CD4-positive, alpha-beta memory T cell (primary cell): ENCODE measurements around the gene CWC27. TPM values are rescaled to one million over a fixed set of nuclear protein-coding genes. Genes with fewer than 3 reads are reported as not detected.

Experiments
- CTCF ChIA-PET: fragments of 350-600 bp; sonication (Branson Sonifier 250); formaldehyde crosslinking; loops from one replicate; lab custom pipeline; 2021; ENCODE audit warnings: inconsistent platforms; ENCODE audit not compliant: partially characterized antibody; lab: Charles Lee
- POLR2A ChIA-PET: fragments of 350-600 bp; sonication (Branson Sonifier 250); formaldehyde crosslinking; loops from one replicate; lab custom pipeline; 2021; ENCODE audit not compliant: partially characterized antibody; lab: Charles Lee
- DNase-seq, 5 donors: peaks; one replicate each; pipeline versions ENCODE4 v3.0.0 to v3.0.0-alpha.2; 2020 to 2022; ENCODE audit warnings: mixed read lengths in 1 of 5
- H3K27ac ChIP-seq: one replicate; pipeline ENCODE4 v1.7.0; 2013; ENCODE audit warnings: low read depth, low read length
- H3K27me3 ChIP-seq: 2 replicates; pipeline ENCODE4 v1.7.0; 2013; ENCODE audit warnings: mild to moderate bottlenecking, low read length, moderate library complexity; ENCODE audit not compliant: insufficient read depth
- H3K36me3 ChIP-seq: 2 replicates; pipeline ENCODE4 v1.7.0; 2013; ENCODE audit warnings: mild to moderate bottlenecking, low read length, moderate library complexity; ENCODE audit not compliant: insufficient read depth
- H3K4me1 ChIP-seq: 2 replicates; pipeline ENCODE4 v1.7.0; 2013; ENCODE audit warnings: mild to moderate bottlenecking, low read length, moderate library complexity; ENCODE audit not compliant: insufficient read depth
- H3K4me3 ChIP-seq, 2 donors: one replicate each; pipeline ENCODE4 v1.7.0; 2013; ENCODE audit warnings: low read length in 2 of 2, mild to moderate bottlenecking in 1 of 2
- H3K9me3 ChIP-seq, 2 donors: one replicate each; pipeline ENCODE4 v1.7.0; 2013; ENCODE audit warnings: low read length in 2 of 2, control low read depth in 1 of 2; ENCODE audit not compliant: control insufficient read depth in 1 of 2
- H3K27ac Mint-ChIP-seq, 7 donors: one replicate each; pipeline ENCODE4 v1.8.0; 2020 to 2021; ENCODE audit warnings: mixed read lengths in 7 of 7, mild to moderate bottlenecking in 6 of 7, inconsistent platforms in 3 of 7, moderate library complexity in 3 of 7
- H3K27me3 Mint-ChIP-seq, 2 donors: one replicate each; pipeline ENCODE4 v1.8.0; 2020 to 2021; ENCODE audit warnings: mixed read lengths in 2 of 2
- H3K36me3 Mint-ChIP-seq, 2 donors: one replicate each; pipeline ENCODE4 v1.8.0; 2020 to 2021; ENCODE audit warnings: mixed read lengths in 2 of 2, inconsistent platforms in 1 of 2, mild to moderate bottlenecking in 1 of 2
- H3K4me1 Mint-ChIP-seq, 4 donors: one replicate each; pipeline ENCODE4 v1.8.0; 2020 to 2021; ENCODE audit warnings: mixed read lengths in 4 of 4, mild to moderate bottlenecking in 1 of 4
- H3K4me3 Mint-ChIP-seq, 8 donors: one replicate each; pipeline ENCODE4 v1.8.0; 2020 to 2021; ENCODE audit warnings: mixed read lengths in 8 of 8, mild to moderate bottlenecking in 7 of 8, moderate library complexity in 6 of 8, inconsistent platforms in 3 of 8
- H3K9me3 Mint-ChIP-seq, 8 donors: one replicate each; pipeline ENCODE4 v1.8.0; 2020 to 2021; ENCODE audit warnings: mixed read lengths in 8 of 8, mild to moderate bottlenecking in 5 of 8, inconsistent platforms in 3 of 8, moderate library complexity in 1 of 8
- intact Hi-C: fragments of 100-400 bp; cut with micrococcal nuclease; formaldehyde crosslinking; loops from one replicate; pipeline ENCODE4 v1.15.1; 2023
- polyA plus RNA-seq, 2 donors: library from polyadenylated mRNA; unstranded; fragments of 300-500 nt; fragmentation: Illumina TruSeq; gene quantifications; one replicate each; pipeline ENCODE4 v1.2.3, GENCODE V29; 2021
- total RNA-seq, 2 experiments: library from RNA; stranded (reverse); gene quantifications; one replicate each; pipeline ENCODE4 v1.2.3, GENCODE V29; 2021

Gene CWC27, protein sequence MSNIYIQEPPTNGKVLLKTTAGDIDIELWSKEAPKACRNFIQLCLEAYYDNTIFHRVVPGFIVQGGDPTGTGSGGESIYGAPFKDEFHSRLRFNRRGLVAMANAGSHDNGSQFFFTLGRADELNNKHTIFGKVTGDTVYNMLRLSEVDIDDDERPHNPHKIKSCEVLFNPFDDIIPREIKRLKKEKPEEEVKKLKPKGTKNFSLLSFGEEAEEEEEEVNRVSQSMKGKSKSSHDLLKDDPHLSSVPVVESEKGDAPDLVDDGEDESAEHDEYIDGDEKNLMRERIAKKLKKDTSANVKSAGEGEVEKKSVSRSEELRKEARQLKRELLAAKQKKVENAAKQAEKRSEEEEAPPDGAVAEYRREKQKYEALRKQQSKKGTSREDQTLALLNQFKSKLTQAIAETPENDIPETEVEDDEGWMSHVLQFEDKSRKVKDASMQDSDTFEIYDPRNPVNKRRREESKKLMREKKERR
- total RNA-seq: 10 to 100 TPM; 16.8 to 17.8 TPM
- polyA plus RNA-seq: 10 to 100 TPM; 28.1 to 37.7 TPM

DNA sequence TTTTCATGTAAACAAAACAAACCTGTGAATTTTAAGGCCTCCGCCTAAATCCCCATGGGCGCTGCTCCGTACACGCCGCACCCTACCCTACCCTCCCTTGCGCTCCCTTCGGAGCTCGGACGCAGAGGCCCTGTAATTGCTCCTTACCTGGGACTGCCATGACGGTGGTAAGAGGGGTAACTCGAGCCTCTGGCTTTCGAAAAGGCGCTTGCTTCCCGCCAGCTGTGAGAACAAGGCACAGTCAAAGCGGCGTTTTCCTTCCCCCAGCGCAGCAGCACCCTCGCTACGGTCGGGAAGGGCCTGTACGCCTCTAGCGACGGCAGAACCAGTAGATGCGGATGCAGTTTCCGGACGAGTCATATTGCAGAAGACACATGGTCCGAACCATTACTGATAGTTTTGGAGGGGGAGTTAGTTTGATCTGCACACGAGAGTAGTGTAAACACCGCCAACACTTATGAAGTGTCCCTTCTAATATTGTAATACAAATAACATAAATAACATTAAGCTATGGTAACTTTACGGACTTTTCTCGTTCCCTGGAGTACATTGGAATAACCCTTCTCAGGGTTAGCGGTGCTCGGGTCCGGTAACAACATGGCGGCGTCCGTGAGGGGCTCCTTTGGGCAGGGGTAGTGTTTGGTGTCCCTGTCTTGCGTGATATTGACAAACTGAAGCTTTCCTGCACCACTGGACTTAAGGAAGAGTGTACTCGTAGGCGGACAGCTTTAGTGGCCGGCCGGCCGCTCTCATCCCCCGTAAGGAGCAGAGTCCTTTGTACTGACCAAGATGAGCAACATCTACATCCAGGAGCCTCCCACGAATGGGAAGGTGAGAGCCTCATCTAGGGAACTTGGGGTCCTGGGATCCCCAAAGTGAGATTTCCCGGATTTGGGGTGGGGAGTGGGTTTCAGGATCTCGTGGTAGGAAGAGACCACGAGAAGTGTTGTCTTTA, at the start of gene CWC27, which contains the start of gene SREK1IP1:
CWC27 (plus strand) TSS at position 573 of the 955 bp plus-strand sequence; CDS start at position 790, 217 bp downstream.
SREK1IP1 (minus strand) TSS at position 334 of the 955 bp plus-strand sequence; CDS start at position 160, 174 bp downstream.
- CTCF ChIA-PET: interaction anchor here (0.9 to 3.1 kb wide), 4 partner anchors 9 to 795 kb away, joined by 3 to 14 read pairs (median 4); partner anchors contain the start of gene PPWD1
- intact Hi-C loops: loop anchor here (1.0 to 2.0 kb wide), 6 partner anchors 268 to 1376 kb away; partner anchors contain the start of genes CENPK, PPWD1, SHLD3 and SREK1
- H3K27me3 Mint-ChIP-seq: no peaks in the 10 kb centered on the region

DNA sequence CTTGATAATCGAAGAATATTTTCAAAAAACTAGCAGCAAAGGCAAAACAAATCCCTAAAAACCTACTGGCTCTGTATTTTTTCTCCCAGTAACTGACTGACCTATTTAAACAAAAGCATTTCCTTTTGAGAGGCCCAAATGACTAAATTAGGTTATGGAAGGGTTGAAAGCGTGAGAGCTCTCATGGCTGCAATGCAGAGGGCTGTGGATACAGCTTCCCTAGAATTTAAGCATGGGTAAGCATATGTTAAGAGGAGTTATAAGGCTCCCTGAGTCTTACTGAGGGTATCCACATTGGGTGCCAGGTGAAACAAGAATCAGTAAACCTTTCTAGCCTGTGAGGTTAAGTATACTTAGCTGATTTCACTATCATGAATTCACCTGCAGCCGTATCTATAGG, 46.1 kb upstream of the CWC27 start:
- Histone ChIP-seq H3K27me3 (no peaks in the 10 kb centered on the region), H3K36me3 (no peaks in the 10 kb centered on the region), H3K9me3 (no peaks in the 10 kb centered on the region), H3K4me3 (no peak overlapping the region), H3K4me1 (no peaks in the 10 kb centered on the region), H3K27ac (no peak overlapping the region)
- Mint-ChIP-seq H3K27ac (no peak overlapping the region), H3K9me3 (peaks cover 0 to 3% (median 0%) of the 10 kb centered on the region in 8 donors), H3K4me1 (no peaks in the 10 kb centered on the region), H3K27me3 (no peaks in the 10 kb centered on the region), H3K36me3 (peaks cover 35 to 44% of the 10 kb centered on the region in 2 donors), H3K4me3 (no peak overlapping the region)
- CTCF ChIA-PET: no interaction called here
- POLR2A ChIA-PET: no interaction called here
- no peak for DNase-seq
- intact Hi-C loops: no loop called here

More for the DNA sequence above, at the start of gene CWC27, which contains the start of gene SREK1IP1:
- peak within 1 kb of the TSS; percentile 95 to 100 (median 98) for H3K27ac Mint-ChIP-seq
- H3K9me3 Mint-ChIP-seq: no peaks in the 10 kb centered on the region
- Histone ChIP-seq H3K27ac (peak within 1 kb of the TSS; percentile 86), H3K4me3 (peak within 1 kb of the TSS; percentile 83 to 94), H3K4me1 (peaks cover 47% of the 10 kb centered on the region), H3K9me3 (no peaks in the 10 kb centered on the region), H3K27me3 (no peaks in the 10 kb centered on the region), H3K36me3 (no peaks in the 10 kb centered on the region)
- H3K4me3 Mint-ChIP-seq: peak within 1 kb of the TSS; percentile 98 to 100 (median 100)
- peaks cover 5 to 21% of the 10 kb centered on the region in 2 donors for H3K36me3 Mint-ChIP-seq
- peaks cover 49 to 82% (median 57%) of the 10 kb centered on the region in 4 donors for H3K4me1 Mint-ChIP-seq
- DNase-seq: peak; percentile 85 to 88 (median 85)
- POLR2A ChIA-PET: interaction anchor here (0.7 to 2.0 kb wide), 9 partner anchors 10 to 855 kb away, joined by 3 to 16 read pairs (median 4); partner anchors contain the start of genes ADAMTS6, CENPK, PPWD1 and TRIM23

GRCh38 chr5:64727150-64727549, 41.6 kb upstream of the CWC27 start:
- no peak overlapping the region for H3K4me3 ChIP-seq
- ChIA-PET CTCF (no interaction called here), POLR2A (no interaction called here)
- no peaks in the 10 kb centered on the region for H3K9me3 ChIP-seq
- H3K9me3 Mint-ChIP-seq: no peaks in the 10 kb centered on the region
- H3K27ac Mint-ChIP-seq: no peak overlapping the region
- no peak overlapping the region for H3K27ac ChIP-seq
- H3K4me1 ChIP-seq: no peaks in the 10 kb centered on the region
- H3K4me3 Mint-ChIP-seq: no peak overlapping the region
- H3K27me3 ChIP-seq: no peaks in the 10 kb centered on the region
- H3K36me3 ChIP-seq: no peaks in the 10 kb centered on the region
- H3K36me3 Mint-ChIP-seq: peaks cover 41 to 65% of the 10 kb centered on the region in 2 donors
- no peak for DNase-seq
- peaks cover 8 to 19% (median 11%) of the 10 kb centered on the region in 4 donors for H3K4me1 Mint-ChIP-seq
- no peaks in the 10 kb centered on the region for H3K27me3 Mint-ChIP-seq
- intact Hi-C loops: no loop called here

GRCh38 chr5:64742411-64742810, 26.3 kb upstream of the CWC27 start:
- Histone ChIP-seq H3K27me3 (no peaks in the 10 kb centered on the region), H3K9me3 (no peaks in the 10 kb centered on the region), H3K36me3 (peaks cover 9% of the 10 kb centered on the region), H3K4me3 (no peak overlapping the region), H3K4me1 (no peaks in the 10 kb centered on the region), H3K27ac (no peak overlapping the region)
- DNase-seq: no peak
- intact Hi-C loops: no loop called here
- POLR2A ChIA-PET: no interaction called here
- no peak overlapping the region for H3K27ac Mint-ChIP-seq
- H3K9me3 Mint-ChIP-seq: no peaks in the 10 kb centered on the region
- CTCF ChIA-PET: no interaction called here
- peaks cover 2 to 7% (median 4%) of the 10 kb centered on the region in 4 donors for H3K4me1 Mint-ChIP-seq
- no peaks in the 10 kb centered on the region for H3K27me3 Mint-ChIP-seq
- peaks cover 27 to 30% of the 10 kb centered on the region in 2 donors for H3K36me3 Mint-ChIP-seq
- no peak overlapping the region for H3K4me3 Mint-ChIP-seq

GRCh38 chr5:64742821-64743220, 25.9 kb upstream of the CWC27 start:
- H3K36me3 Mint-ChIP-seq: peaks cover 24 to 26% of the 10 kb centered on the region in 2 donors

GRCh38 chr5:64744914-64745313, 23.8 kb upstream of the CWC27 start:
- Histone ChIP-seq H3K9me3 (no peaks in the 10 kb centered on the region), H3K27me3 (no peaks in the 10 kb centered on the region), H3K36me3 (peaks cover 8% of the 10 kb centered on the region), H3K27ac (no peak overlapping the region), H3K4me3 (no peak overlapping the region), H3K4me1 (no peaks in the 10 kb centered on the region)
- Mint-ChIP-seq H3K9me3 (no peaks in the 10 kb centered on the region), H3K27me3 (no peaks in the 10 kb centered on the region), H3K4me3 (no peak overlapping the region), H3K27ac (peak overlapping the region in 1 of 7 donors; percentile 43), H3K4me1 (peaks cover 1 to 3% (median 2%) of the 10 kb centered on the region in 4 donors), H3K36me3 (peaks cover 10 to 12% of the 10 kb centered on the region in 2 donors)
- CTCF ChIA-PET: interaction anchor here (1.1 to 1.6 kb wide), 2 partner anchors 39 to 109 kb away, joined by 3 read pairs; no protein-coding TSS in a partner anchor
- intact Hi-C loops: no loop called here
- POLR2A ChIA-PET: no interaction called here
- no peak for DNase-seq

More at GRCh38 chr5:64742821-64743220, 25.9 kb upstream of the CWC27 start:
- Mint-ChIP-seq H3K27me3 (no peaks in the 10 kb centered on the region), H3K4me1 (peaks cover under 1 to 4% (median 3%) of the 10 kb centered on the region in 4 donors), H3K4me3 (no peak overlapping the region), H3K9me3 (no peaks in the 10 kb centered on the region), H3K27ac (no peak overlapping the region)
- H3K4me1 ChIP-seq: no peaks in the 10 kb centered on the region
- no peaks in the 10 kb centered on the region for H3K27me3 ChIP-seq
- ChIA-PET CTCF (no interaction called here), POLR2A (no interaction called here)
- peaks cover 9% of the 10 kb centered on the region for H3K36me3 ChIP-seq
- H3K9me3 ChIP-seq: no peaks in the 10 kb centered on the region
- intact Hi-C loops: no loop called here
- no peak for DNase-seq
- H3K27ac ChIP-seq: no peak overlapping the region
- no peak overlapping the region for H3K4me3 ChIP-seq
